ENCODE results near the gene MICAL3. TPM values are rescaled to one million over a fixed set of nuclear protein-coding genes. Genes with fewer than 3 reads are reported as not detected.

MICAL3 gene
- total and polyA plus RNA-seq, 3 donors from 2014 or later, result 103 to 106 (median 104) TPM

DNA sequence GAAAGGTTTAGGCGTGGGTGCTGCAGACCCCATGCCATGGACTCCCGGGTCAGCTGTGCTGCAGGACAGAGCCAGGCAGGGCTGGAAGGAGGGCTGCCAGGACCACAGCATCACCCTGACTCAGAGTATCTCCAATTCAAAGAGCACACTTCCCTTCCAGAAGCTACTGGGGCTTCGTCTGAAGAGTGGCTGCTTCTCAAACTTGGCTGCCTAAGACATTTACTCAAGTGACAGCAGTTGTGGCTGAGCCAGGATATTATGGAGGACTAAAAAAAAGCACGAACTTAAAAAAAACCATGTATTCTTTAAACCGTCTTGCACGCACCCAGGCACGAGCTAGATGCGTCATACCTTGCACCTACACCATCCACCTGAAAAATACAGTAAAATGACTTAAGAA lies 237.1 kb downstream of the MICAL3 start:
- H3K27me3 ChIP-seq, result no peaks in the 10 kb centered on the region
- DNase-seq, result no peak
- TF ChIP-seq, protein P1, sequence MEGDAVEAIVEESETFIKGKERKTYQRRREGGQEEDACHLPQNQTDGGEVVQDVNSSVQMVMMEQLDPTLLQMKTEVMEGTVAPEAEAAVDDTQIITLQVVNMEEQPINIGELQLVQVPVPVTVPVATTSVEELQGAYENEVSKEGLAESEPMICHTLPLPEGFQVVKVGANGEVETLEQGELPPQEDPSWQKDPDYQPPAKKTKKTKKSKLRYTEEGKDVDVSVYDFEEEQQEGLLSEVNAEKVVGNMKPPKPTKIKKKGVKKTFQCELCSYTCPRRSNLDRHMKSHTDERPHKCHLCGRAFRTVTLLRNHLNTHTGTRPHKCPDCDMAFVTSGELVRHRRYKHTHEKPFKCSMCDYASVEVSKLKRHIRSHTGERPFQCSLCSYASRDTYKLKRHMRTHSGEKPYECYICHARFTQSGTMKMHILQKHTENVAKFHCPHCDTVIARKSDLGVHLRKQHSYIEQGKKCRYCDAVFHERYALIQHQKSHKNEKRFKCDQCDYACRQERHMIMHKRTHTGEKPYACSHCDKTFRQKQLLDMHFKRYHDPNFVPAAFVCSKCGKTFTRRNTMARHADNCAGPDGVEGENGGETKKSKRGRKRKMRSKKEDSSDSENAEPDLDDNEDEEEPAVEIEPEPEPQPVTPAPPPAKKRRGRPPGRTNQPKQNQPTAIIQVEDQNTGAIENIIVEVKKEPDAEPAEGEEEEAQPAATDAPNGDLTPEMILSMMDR (IDR thresholded peaks at IDR 0.05), result no peak
- TF ChIP-seq POLR2A (IDR thresholded peaks at IDR 0.05), result no peak
- no peak overlapping the region for H3K4me3 ChIP-seq
- H3K27ac ChIP-seq, result no peak overlapping the region
- H3K36me3 ChIP-seq (ENCODE audit: low read depth, missing control alignments), result no peaks in the 10 kb centered on the region
- intact Hi-C loops (cut with DNase I; ENCODE audit: low total_unique reads), result no loop called here
- whole genome bisulfite sequencing, 2 donors, result 71 to 73% methylated on average over 8 of the region's 8 CpGs
- no peaks in the 10 kb centered on the region for H3K4me1 ChIP-seq
- H3K9me3 ChIP-seq, result no peaks in the 10 kb centered on the region

DNA sequence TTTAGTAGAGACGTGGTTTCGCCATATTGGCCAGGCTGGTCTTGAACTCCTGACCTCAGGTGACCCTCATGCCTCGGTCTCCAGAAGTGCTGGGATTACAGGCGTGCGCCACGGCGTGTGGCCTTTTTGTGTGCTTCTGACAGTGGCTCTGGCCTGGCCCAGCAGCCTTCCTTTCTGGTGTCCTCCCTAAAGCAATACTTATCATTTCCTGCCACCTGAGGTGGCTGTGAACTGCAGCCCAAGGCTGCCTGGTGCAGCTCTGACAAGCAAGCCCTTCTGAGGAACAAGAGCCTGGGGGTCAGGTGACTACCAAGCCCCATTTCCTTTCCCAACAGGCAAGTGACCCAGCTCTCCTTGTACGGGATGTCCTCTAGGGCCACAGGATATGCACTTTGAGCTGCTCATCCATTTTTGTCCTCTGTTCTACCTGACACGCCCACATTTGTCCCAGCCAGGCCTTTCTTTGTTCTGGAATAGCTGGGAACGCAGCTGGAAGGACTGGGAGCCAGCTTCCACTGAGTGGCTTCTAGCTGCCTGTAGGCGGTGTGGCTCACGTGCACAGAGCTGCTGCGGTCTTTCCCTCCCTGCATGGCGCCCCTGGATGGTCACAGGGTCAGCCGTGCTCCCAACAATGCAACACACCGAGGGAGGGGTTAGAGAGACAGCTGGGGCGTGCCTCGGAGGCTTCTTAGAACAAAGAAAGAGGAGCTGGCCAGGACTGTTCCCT lies 237.8 kb downstream of the MICAL3 start:
- Histone ChIP-seq H3K27ac (no peak overlapping the region), H3K9me3 (no peaks in the 10 kb centered on the region), H3K36me3 (ENCODE audit: low read depth, missing control alignments) (no peaks in the 10 kb centered on the region), H3K4me1 (no peaks in the 10 kb centered on the region), H3K4me3 (no peak overlapping the region), H3K27me3 (no peaks in the 10 kb centered on the region)
- TF ChIP-seq, protein P1 (IDR thresholded peaks at IDR 0.05), result no peak
- no peak for TF ChIP-seq POLR2A (IDR thresholded peaks at IDR 0.05)
- DNase-seq, result peak; percentile 65
- 35 to 65% methylated on average over 14 to 18 of the region's 18 CpGs for WGBS, 2 donors
- intact Hi-C loops (cut with DNase I; ENCODE audit: low total_unique reads), result no loop called here

DNA sequence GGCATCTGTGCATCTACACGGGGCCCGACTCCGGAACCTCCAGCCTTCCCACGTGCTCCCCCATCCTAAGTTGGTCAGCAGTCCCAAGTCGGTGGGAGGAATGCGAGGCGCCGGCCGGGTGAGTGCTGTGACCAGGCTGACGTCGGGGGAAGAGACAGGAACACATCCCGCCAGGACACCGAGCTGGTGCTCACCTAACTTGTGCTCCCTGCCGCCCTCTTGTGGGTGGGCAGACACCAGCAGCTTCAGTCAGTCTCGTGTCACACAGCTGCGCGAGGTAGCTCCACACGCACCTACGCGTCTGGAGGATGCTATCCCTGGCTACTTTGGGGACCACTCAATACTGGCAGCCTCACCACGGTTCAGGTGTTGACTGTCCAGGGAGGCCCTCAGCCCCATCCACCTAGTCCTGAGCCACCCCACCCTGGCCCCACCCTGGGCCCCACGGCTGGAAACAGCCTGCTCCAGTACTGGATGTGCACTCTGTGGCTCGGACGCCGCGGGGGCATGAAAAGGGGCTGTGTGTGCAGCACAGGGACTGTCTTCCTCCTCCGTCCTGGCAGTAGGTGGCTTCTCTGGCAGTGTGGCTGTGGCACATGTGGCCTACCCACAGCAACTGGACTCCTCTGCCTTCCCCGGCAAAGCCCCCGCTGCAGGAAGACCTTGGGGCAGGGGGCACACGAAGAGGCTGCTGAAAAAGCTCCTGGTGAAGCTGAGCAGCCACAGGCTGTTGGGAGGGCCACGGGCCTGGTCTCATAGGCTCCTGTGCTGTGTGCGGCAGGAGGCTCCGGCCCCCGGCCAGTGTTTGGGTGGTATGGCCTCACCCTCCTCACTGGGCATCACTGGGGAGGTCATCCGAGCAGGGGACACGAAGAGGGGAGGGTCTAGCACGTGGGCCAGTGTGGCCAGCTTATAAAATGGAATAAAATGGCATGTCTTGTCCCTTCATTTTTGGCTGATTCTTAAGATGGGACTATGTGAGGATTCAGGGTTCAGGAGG lies 238.9 kb downstream of the MICAL3 start:
- TF ChIP-seq POLR2A (IDR thresholded peaks at IDR 0.05), result no peak
- TF ChIP-seq, protein P1 (IDR thresholded peaks at IDR 0.05), result peak in 2 of 3 experiments; percentile 9 to 35
- Histone ChIP-seq H3K36me3 (ENCODE audit: low read depth, missing control alignments) (no peaks in the 10 kb centered on the region), H3K9me3 (no peaks in the 10 kb centered on the region), H3K4me3 (no peak overlapping the region), H3K4me1 (no peaks in the 10 kb centered on the region), H3K27me3 (no peaks in the 10 kb centered on the region), H3K27ac (no peak overlapping the region)
- 84 to 86% methylated on average over 23 to 35 of the region's 37 CpGs for WGBS, 2 donors
- intact Hi-C loops (cut with DNase I; ENCODE audit: low total_unique reads), result no loop called here
- DNase-seq, result peak; percentile 71

DNA sequence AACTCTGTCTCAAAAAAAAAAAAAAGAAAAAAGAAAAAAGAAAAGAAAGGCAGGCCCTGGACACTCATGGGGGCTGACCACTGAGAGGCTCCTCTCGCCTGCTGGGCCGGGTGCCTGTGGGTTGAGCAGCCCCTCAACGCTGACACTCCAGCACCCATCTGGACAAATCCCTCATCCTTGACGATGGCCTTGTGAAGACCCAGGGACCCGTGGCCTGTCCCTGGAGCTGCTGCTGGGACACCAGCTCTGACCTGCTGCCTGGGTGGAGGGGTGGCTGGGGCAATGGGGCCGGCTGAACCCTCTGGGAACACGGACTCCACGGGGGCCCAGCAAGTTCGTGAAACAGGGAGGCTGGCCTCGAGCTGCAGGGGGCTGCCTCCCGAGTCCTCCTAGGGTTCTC lies 239.6 kb downstream of the MICAL3 start:
- 79 to 83% methylated on average over 2 to 10 of the region's 11 CpGs for WGBS, 2 donors
- no peak overlapping the region for H3K4me3 ChIP-seq
- intact Hi-C loops (cut with DNase I; ENCODE audit: low total_unique reads), result no loop called here
- H3K9me3 ChIP-seq, result no peaks in the 10 kb centered on the region
- DNase-seq, result no peak
- no peak overlapping the region for H3K27ac ChIP-seq
- H3K4me1 ChIP-seq, result no peaks in the 10 kb centered on the region
- H3K36me3 ChIP-seq (ENCODE audit: low read depth, missing control alignments), result no peaks in the 10 kb centered on the region
- no peaks in the 10 kb centered on the region for H3K27me3 ChIP-seq
- TF ChIP-seq, protein P1 (IDR thresholded peaks at IDR 0.05), result no peak
- no peak for TF ChIP-seq POLR2A (IDR thresholded peaks at IDR 0.05)

Measured in testis (tissue), 3 donors.